NCI-H2227 (cell line): ENCODE measurements around the gene AQP9.

Experiments used
- DNase-seq: peaks from one replicate; lab custom pipeline; 2025; ENCODE audit not compliant: unreplicated experiment; lab: John Stamatoyannopoulos, UW

The AQP9 gene

DNA sequence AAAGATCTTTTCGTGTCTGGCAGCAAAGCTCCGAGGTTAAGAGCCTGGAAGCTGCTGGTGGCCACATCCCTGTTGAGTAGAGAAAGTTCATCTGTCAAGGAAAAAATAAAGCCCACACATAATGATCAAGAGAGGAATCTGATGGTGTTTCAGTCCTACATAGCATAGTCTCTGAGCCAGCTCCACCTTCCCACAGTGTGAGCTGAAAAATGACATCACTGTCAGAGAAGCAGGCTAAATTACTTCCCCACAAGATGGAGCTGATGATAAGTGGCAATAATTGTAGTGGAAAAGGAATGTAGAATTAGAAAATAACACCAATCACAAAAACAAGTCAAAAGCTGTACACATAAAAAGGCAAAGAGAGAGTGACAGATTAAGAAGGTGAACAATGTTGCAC, 84.5 kb downstream of the AQP9 start:
- DNase-seq, result no peak

GRCh38 chr15:58223432-58223831, 85.3 kb downstream of the AQP9 start:
- no peak for DNase-seq

- DNase-seq, result no peak
These were observed 85.9 kb downstream of the AQP9 start for GRCh38 chr15:58224068-58224467.

DNA sequence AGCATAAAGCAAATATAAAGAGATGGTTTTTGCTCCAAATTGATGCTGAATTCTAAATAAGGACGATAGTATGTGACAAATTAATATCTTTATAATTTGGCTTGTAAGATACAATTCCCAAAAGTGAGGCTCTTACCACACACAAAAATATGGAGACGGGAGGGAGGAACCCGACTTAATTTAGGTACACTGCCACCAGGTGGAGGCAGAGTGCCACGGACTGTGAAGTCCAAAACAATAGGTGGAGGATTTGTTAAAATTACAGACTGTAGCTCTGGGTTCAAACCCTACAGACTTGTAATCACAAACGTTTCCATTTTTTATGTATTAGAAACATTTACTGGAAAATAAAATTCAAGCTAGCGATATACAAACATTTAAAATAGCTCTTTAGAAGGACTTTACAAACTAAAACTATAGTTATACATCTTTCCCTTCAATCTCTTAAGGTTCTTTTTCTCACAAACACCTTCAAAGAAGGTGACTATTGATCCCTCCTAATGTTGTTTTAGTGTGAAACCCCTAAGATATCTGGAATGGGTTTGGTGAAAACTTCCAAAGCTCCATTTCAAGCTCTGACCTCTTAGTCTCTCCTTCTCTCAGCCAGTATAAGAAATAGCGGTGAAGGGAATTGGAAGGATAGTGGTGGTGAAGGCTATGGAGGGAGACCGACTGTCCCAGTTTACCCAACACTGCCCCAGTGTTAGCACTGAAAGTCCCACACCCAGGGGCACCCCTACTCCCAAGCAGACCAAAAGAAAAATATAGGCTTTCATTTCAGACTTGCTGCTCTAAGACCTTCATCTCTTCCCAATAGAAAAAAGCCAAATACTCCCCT, 89.7 kb downstream of the AQP9 start:
- DNase-seq, result peak; percentile 43

DNA sequence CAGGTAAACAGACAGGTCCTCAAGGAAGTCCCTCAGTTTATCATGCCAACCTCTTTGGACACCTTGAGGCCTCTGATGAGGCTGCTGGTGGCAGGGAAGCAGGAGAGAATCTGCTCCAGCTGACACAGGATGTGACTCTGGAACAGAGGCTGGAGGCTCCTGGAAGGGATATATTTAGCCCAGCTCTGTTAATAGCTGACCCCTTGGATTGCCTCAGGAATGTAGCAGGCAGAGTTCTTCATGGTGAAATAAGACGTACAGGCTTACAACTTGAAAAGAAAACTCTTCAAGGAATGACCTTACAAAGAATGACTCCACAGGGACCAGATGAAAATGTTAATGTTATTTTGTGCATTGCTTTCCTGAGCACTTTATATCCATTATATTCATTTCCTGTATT, 90.5 kb downstream of the AQP9 start:
- DNase-seq, result no peak

- DNase-seq, result no peak
These were observed 91.2 kb downstream of the AQP9 start for GRCh38 chr15:58229297-58229768.

GRCh38 chr15:58232281-58233065, 94.3 kb downstream of the AQP9 start:
- no peak for DNase-seq

- no peak for DNase-seq
These were observed 95.2 kb downstream of the AQP9 start for GRCh38 chr15:58233341-58233740.
